Measurements from ENCODE around the gene EED. TPM values are rescaled to one million over a fixed set of nuclear protein-coding genes. Genes with fewer than 3 reads are reported as not detected.
A peak's percentile ranks its signal among the peaks of the same experiment; 100 is the strongest.

EED gene
- total and polyA plus RNA-seq, 9 of the 15 experiments (the other 6 are each of a cell fraction or from before 2014, with no cell fraction given) = 33.0 to 110 (median 55.1) TPM

GRCh38 chr11:86237267-86237804 is 7.2 kb upstream of the EED start (continued):
- peak; percentile 53; the same call in 1 of the 2 replicates for TF ChIP-seq LEF1 (IDR thresholded peaks at IDR 0.05)
- no peak for TF ChIP-seq MBD1 (CRISPR knock-in tag; IDR thresholded peaks at IDR 0.05)
- TF ChIP-seq ZBTB33 (CRISPR knock-in tag; IDR thresholded peaks at IDR 0.05) = peak; percentile 36; the same call in 1 of the 2 replicates
- TF ChIP-seq SIN3B (IDR thresholded peaks at IDR 0.05; ENCODE audit: low read depth) = no peak
- no peak for TF ChIP-seq ZNF184 (CRISPR knock-in tag; IDR thresholded peaks at IDR 0.05)
- no peak for TF ChIP-seq FOXO4 (CRISPR knock-in tag; IDR thresholded peaks at IDR 0.05)
- peak; percentile 53; the same call in 1 of the 2 replicates for TF ChIP-seq ZFX (CRISPR knock-in tag; IDR thresholded peaks at IDR 0.05)
- no peak for TF ChIP-seq FOXP4 (CRISPR knock-in tag; IDR thresholded peaks at IDR 0.05; ENCODE audit: borderline replicate concordance)
- TF ChIP-seq ZBTB8A (IDR thresholded peaks at IDR 0.05; ENCODE audit: partially characterized antibody) = no peak
- TF ChIP-seq KDM1A (IDR thresholded peaks at IDR 0.05) = peak; percentile 92 to 94
- TF ChIP-seq ZNF717 (CRISPR knock-in tag; IDR thresholded peaks at IDR 0.05) = no peak
- no peak for TF ChIP-seq COPS2 (conservative IDR thresholded peaks at IDR 0.05)
- TF ChIP-seq CREM (IDR thresholded peaks at IDR 0.05; ENCODE audit: low read depth) = no peak
- no peak for TF ChIP-seq PCBP1 (IDR thresholded peaks at IDR 0.05; ENCODE audit: low read depth, low read length, poor library complexity, severe bottlenecking)
- TF ChIP-seq CHAMP1 (IDR thresholded peaks at IDR 0.05) = 0 out of 2 replicates have a peak, but pooled peaks have one; percentile 33
- TF ChIP-seq MLX (CRISPR knock-in tag; conservative IDR thresholded peaks at IDR 0.05) = no peak
- TF ChIP-seq MTA1 (IDR thresholded peaks at IDR 0.05; ENCODE audit: borderline replicate concordance) = peak; percentile 44; the same call in 1 of the 2 replicates
- TF ChIP-seq CC2D1A (IDR thresholded peaks at IDR 0.05) = peak; percentile 37; the same call in 1 of the 2 replicates
